ENCODE data around the gene EPDR1.

DNA sequence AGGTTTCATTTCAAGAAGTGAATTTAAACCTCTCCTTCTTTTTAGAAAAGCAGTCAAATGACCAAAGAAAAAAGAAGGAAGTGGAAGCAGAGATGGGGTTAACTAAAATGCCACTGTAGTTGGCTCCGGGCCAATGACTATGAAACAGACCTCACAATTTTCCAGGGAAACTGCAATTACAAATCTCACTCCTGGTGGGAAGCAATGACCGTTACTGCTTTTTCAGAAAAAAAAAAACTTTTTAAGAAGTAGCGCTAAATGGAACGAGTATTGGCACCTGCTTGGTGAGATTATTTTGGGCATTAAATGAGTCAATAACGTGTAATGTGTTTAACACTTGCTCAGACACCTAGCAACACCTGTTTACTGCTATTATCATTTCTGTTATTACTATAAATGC is 5.0 kb upstream of the EPDR1 start:
- TF ChIP-seq POLR2A (IDR thresholded peaks at IDR 0.05): no peak
- TF ChIP-seq, protein P1, sequence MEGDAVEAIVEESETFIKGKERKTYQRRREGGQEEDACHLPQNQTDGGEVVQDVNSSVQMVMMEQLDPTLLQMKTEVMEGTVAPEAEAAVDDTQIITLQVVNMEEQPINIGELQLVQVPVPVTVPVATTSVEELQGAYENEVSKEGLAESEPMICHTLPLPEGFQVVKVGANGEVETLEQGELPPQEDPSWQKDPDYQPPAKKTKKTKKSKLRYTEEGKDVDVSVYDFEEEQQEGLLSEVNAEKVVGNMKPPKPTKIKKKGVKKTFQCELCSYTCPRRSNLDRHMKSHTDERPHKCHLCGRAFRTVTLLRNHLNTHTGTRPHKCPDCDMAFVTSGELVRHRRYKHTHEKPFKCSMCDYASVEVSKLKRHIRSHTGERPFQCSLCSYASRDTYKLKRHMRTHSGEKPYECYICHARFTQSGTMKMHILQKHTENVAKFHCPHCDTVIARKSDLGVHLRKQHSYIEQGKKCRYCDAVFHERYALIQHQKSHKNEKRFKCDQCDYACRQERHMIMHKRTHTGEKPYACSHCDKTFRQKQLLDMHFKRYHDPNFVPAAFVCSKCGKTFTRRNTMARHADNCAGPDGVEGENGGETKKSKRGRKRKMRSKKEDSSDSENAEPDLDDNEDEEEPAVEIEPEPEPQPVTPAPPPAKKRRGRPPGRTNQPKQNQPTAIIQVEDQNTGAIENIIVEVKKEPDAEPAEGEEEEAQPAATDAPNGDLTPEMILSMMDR (IDR thresholded peaks at IDR 0.05): no peak
